Tibial nerve (tissue), 4 donors: Measurements from ENCODE around the gene FAM241A. TPM values are rescaled to one million over a fixed set of nuclear protein-coding genes. Genes with fewer than 3 reads are reported as not detected.
A peak's percentile ranks its signal among the peaks of the same experiment; 100 is the strongest.

Source experiments
- DNase-seq, 2 donors: peaks; one replicate each; pipeline ENCODE4 v3.0.0-alpha.2; 2019; ENCODE audit warnings: low spot score in 2 of 2
- H3K27ac ChIP-seq, 4 donors: fragments of 200-600 bp; sonication (generic) in 3 of 4; one replicate each; pipeline ENCODE4 v1.5.1; 2017 to 2019; ENCODE audit warnings: mild to moderate bottlenecking in 1 of 4
- H3K27me3 ChIP-seq, 2 donors: fragments of 200-600 bp; sonication (generic) in 1 of 2; one replicate each; pipeline versions ENCODE4 v1.5.1 to v1.6.0; 2017 to 2019
- H3K36me3 ChIP-seq, 3 donors: fragments of 200-600 bp; sonication (generic); one replicate each; pipeline ENCODE4 v1.5.1; 2018 to 2019
- H3K4me1 ChIP-seq, 4 donors: fragments of 200-600 bp; sonication (generic) in 3 of 4; one replicate each; pipeline ENCODE4 v1.5.1; 2017 to 2019
- H3K4me3 ChIP-seq, 4 donors: fragments of 200-600 bp; sonication (generic) in 3 of 4; one replicate each; pipeline ENCODE4 v1.5.1; 2017 to 2019; ENCODE audit warnings: mild to moderate bottlenecking in 1 of 4, moderate library complexity in 1 of 4
- H3K9me3 ChIP-seq, 4 donors: fragments of 200-600 bp; sonication (generic) in 3 of 4; one replicate each; pipeline ENCODE4 v1.5.1; 2017 to 2019
- EP300 ChIP-seq, 2 donors: sonication (generic); formaldehyde crosslinking; IDR thresholded peaks; one replicate each; pipeline ENCODE4 v1.6.1; 2017; ENCODE audit warnings: antibody characterized with exemption in 2 of 2, mild to moderate bottlenecking in 1 of 2
- POLR2A ChIP-seq, 2 donors: fragments of 450-650 bp; IDR thresholded peaks; one replicate each; pipeline ENCODE4 v1.6.1; 2017; ENCODE audit warnings: antibody characterized with exemption in 2 of 2, mild to moderate bottlenecking in 2 of 2, moderate library complexity in 2 of 2
- WGBS, 2 donors: methylation state at CpG; one replicate each; pipeline ENCODE4 v1.1.5; 2018; 5-methylcytosine and 5-hydroxymethylcytosine counted together
- total RNA-seq, 4 donors: library from RNA; depleted of rRNA; stranded (reverse); fragments of >200 nt; gene quantifications; one replicate each; pipeline ENCODE4 v1.1.0, GENCODE V29; 2016
- TF ChIP-seq, protein P1 (sequence below), 5 experiments: fragments of 200-600 bp in 3 of 5; fragments of 450-650 bp in 2 of 5; sonication (generic) in 3 of 5; IDR thresholded peaks; one replicate each; pipeline ENCODE4 v1.5.1; 2016 to 2019; ENCODE audit warnings: antibody characterized with exemption in 5 of 5, mild to moderate bottlenecking in 3 of 5, moderate library complexity in 2 of 5

The FAM241A gene
- total RNA-seq: 1 to 10 TPM; 2.4 to 4.8 (median 2.9) TPM

DNA sequence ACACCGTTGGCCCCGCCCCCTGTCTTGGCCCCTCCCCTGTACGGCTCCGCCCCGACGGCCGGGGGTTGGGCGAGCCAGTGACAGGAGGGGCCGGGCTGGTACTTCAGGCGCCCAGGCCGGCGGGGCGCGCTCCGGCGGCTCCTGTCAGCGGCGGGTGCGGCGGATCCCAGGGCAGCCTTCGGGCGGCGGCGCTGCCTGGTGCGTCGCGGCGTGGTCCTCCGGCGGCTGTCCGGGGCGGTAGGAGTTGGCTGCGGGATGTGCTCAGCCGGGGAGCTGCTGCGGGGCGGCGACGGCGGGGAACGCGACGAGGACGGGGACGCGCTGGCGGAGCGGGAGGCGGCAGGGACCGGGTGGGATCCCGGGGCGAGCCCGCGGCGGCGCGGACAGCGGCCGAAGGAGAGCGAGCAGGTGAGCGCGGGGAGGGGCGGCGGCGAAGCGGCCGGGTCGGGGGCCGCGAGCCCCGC is at the start of gene FAM241A:
Gene FAM241A, plus strand, starts transcription at position 129 of the 464 bp plus-strand sequence. Its CDS starts 127 bp downstream, at position 256.
- DNase-seq: peak; percentile 80 to 88
- Histone ChIP-seq H3K27me3 (no peaks in the 10 kb centered on the region), H3K27ac (peak within 1 kb of the TSS; percentile 61 to 87 (median 86)), H3K9me3 (no peaks in the 10 kb centered on the region), H3K36me3 (no peaks in the 10 kb centered on the region), H3K4me1 (peaks cover 0 to 28% (median 5%) of the 10 kb centered on the region in 4 donors), H3K4me3 (peak within 1 kb of the TSS; percentile 77 to 89 (median 82))
- WGBS, 2 donors: 0% methylated on average over 28 to 57 of the region's 70 CpGs
- TF ChIP-seq, protein P1, sequence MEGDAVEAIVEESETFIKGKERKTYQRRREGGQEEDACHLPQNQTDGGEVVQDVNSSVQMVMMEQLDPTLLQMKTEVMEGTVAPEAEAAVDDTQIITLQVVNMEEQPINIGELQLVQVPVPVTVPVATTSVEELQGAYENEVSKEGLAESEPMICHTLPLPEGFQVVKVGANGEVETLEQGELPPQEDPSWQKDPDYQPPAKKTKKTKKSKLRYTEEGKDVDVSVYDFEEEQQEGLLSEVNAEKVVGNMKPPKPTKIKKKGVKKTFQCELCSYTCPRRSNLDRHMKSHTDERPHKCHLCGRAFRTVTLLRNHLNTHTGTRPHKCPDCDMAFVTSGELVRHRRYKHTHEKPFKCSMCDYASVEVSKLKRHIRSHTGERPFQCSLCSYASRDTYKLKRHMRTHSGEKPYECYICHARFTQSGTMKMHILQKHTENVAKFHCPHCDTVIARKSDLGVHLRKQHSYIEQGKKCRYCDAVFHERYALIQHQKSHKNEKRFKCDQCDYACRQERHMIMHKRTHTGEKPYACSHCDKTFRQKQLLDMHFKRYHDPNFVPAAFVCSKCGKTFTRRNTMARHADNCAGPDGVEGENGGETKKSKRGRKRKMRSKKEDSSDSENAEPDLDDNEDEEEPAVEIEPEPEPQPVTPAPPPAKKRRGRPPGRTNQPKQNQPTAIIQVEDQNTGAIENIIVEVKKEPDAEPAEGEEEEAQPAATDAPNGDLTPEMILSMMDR (IDR thresholded peaks at IDR 0.05): peak in 1 of 5 experiments; percentile 9
- TF ChIP-seq EP300 (IDR thresholded peaks at IDR 0.05) (peak in 1 of 2 donors; percentile 70), POLR2A (IDR thresholded peaks at IDR 0.05) (peak; percentile 73 to 88)

DNA sequence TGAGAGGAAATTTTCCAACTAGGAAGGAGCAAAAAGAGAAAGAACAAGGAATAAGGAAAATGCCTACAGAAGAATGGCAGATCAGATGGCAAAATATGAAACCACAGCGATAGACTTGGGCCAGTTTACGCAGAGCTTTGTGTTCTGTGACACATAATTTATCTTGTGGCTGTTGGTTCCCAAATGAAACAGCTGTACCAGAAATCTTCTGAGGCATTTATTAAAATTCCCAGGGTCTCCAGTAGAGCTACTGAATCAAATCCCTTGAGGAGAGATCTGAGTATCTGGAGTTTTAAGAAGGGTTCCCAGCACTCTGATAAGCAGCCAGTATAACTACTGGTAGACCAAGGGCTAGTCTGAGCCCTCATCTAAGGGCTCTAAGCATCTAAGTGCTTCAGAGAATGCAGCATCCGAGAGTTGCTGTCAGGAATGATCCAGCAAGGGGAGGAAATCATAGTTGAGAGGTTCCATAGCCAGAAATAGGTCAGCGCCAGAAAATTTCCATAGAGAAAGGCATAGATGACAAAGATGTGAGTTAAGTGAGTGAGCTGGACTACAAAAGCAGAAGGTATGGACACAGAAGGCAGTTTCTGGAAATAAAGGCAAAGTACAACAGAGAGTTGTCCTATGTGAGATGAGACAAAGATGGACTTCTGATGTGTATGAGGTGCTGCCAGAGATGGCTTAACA is 46.3 kb upstream of the FAM241A start:
- H3K27me3 ChIP-seq: no peaks in the 10 kb centered on the region
- 82 to 86% methylated on average over 4 of the region's 4 CpGs for WGBS, 2 donors

DNA sequence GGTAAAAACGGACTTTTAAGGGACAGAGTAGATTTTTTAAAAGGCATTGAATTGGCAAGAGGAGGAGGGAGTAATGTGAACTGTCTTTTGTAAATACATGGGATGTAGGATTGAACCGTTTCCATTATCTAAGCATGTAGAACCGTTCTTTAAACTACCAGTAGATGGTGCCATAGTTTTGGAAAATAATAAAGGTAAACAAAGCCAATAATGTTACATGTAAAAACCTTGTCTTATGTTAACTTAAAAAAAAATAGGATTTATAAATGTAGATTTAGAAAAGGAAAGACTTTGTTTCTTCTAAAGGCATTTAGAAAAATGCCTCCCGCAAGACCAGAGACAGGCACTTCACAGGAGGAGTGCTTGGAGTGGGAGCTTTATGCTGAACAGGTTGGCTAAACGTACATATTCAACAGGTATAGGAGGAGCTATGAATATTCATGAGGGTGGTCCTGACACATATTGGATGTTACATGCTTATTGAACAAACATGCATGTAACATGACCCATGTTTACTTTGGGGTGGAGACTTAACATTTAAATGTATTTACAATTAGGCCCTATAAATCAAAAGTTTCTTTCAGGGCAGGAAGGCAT is 45.5 kb upstream of the FAM241A start:
- H3K4me1 ChIP-seq: peaks cover 0 to 8% (median 2%) of the 10 kb centered on the region in 4 donors
- H3K36me3 ChIP-seq: no peaks in the 10 kb centered on the region
- no peaks in the 10 kb centered on the region for H3K27me3 ChIP-seq
- whole genome bisulfite sequencing, 2 donors: 13 to 15% methylated on average over 5 of the region's 5 CpGs
- H3K27ac ChIP-seq: no peak overlapping the region
- H3K4me3 ChIP-seq: no peak overlapping the region
- no peaks in the 10 kb centered on the region for H3K9me3 ChIP-seq
- TF ChIP-seq POLR2A (IDR thresholded peaks at IDR 0.05) (no peak), EP300 (IDR thresholded peaks at IDR 0.05) (no peak)
- TF ChIP-seq, protein P1 (IDR thresholded peaks at IDR 0.05): peak; percentile 49 to 76 (median 57)
- DNase-seq: no peak

More for the DNA sequence above, 46.3 kb upstream of the FAM241A start:
- H3K4me1 ChIP-seq: peaks cover 0 to 8% (median 3%) of the 10 kb centered on the region in 4 donors
- no peak for TF ChIP-seq EP300 (IDR thresholded peaks at IDR 0.05)
- TF ChIP-seq, protein P1 (IDR thresholded peaks at IDR 0.05): no peak
- no peak for TF ChIP-seq POLR2A (IDR thresholded peaks at IDR 0.05)
- DNase-seq: no peak
- no peaks in the 10 kb centered on the region for H3K9me3 ChIP-seq
- no peaks in the 10 kb centered on the region for H3K36me3 ChIP-seq
- H3K4me3 ChIP-seq: no peak overlapping the region
- no peak overlapping the region for H3K27ac ChIP-seq

DNA sequence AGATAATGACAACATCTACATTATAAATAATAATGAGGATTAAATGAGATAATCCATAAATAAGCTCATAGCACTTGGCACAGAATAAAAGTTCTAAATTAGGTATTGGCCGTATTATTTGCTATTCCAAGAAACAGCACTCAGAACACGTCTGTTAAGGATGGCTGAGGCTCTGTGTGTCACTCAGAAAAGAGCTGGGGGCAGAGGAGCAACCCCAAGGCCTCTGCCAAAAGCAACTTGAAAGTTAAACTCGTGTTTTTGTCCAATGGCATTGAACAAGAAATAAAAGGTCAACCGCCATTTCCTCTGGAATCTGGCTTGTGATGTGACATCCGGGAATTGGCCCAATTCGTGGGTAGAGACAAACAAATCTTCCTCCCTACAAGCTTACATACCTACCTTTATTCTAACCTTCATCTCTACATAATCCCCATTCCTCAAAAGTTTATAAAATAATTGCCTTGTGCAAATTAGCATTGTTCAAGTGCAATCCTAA is 42.3 kb upstream of the FAM241A start:
- no peaks in the 10 kb centered on the region for H3K36me3 ChIP-seq
- H3K4me1 ChIP-seq: peaks cover 0 to 8% (median 2%) of the 10 kb centered on the region in 4 donors
- 40 to 50% methylated on average over 6 of the region's 6 CpGs for WGBS, 2 donors
- no peak for DNase-seq
- H3K9me3 ChIP-seq: no peaks in the 10 kb centered on the region
- no peaks in the 10 kb centered on the region for H3K27me3 ChIP-seq
- no peak overlapping the region for H3K27ac ChIP-seq
- TF ChIP-seq EP300 (IDR thresholded peaks at IDR 0.05) (no peak), POLR2A (IDR thresholded peaks at IDR 0.05) (no peak)
- TF ChIP-seq, protein P1 (IDR thresholded peaks at IDR 0.05): no peak
- H3K4me3 ChIP-seq: no peak overlapping the region
